GM23338 (cell line): ENCODE data around the gene ITGAL. TPM values are rescaled to one million over a fixed set of nuclear protein-coding genes. Genes with fewer than 3 reads are reported as not detected.

Source experiments
- ATAC-seq: fragments of 200-7000 bp; cut with Tn5 transposase; 3 replicates; pipeline ENCODE4 v1.9.1; 2020
- DNase-seq: peaks from one replicate; pipeline ENCODE4 v3.0.0-alpha.2; 2015; ENCODE audit warnings: low spot score
- H2AFZ ChIP-seq: fragments of 200-600 bp; sonication (generic); 2 replicates; pipeline ENCODE4 v1.8.0; 2016; ENCODE audit warnings: antibody characterized with exemption, mild to moderate bottlenecking, moderate library complexity
- H3F3A ChIP-seq: fragments of 200-600 bp; sonication (generic); replicated peaks from 2 replicates; pipeline ENCODE4 v1.8.0; 2017; ENCODE audit warnings: antibody characterized with exemption, mixed run types, low read depth
- H3K27ac ChIP-seq: fragments of 200-600 bp; sonication (generic); 2 replicates; pipeline ENCODE4 v1.6.1; 2016; ENCODE audit warnings: low read depth
- H3K27me3 ChIP-seq: fragments of 200-600 bp; sonication (generic); 2 replicates; pipeline ENCODE4 v1.8.0; 2016; ENCODE audit warnings: mild to moderate bottlenecking, mixed run types, moderate library complexity; ENCODE audit not compliant: insufficient read depth
- H3K36me3 ChIP-seq: fragments of 200-600 bp; sonication (generic); 2 replicates; pipeline ENCODE4 v1.8.0; 2016; ENCODE audit warnings: mild to moderate bottlenecking; ENCODE audit not compliant: insufficient read depth
- H3K4me1 ChIP-seq: fragments of 200-600 bp; sonication (generic); 2 replicates; pipeline ENCODE4 v1.8.0; 2016; ENCODE audit warnings: mild to moderate bottlenecking, moderate library complexity; ENCODE audit not compliant: insufficient read depth
- H3K4me2 ChIP-seq: fragments of 200-600 bp; sonication (generic); 2 replicates; pipeline ENCODE4 v1.7.1; 2017; ENCODE audit warnings: mixed run types
- H3K4me3 ChIP-seq: fragments of 200-600 bp; sonication (generic); 2 replicates; pipeline ENCODE4 v1.6.1; 2016; ENCODE audit warnings: mixed run types
- H3K79me2 ChIP-seq: fragments of 200-600 bp; sonication (generic); replicated peaks from 2 replicates; pipeline ENCODE4 v1.8.0; 2017; ENCODE audit warnings: mild to moderate bottlenecking; ENCODE audit not compliant: insufficient read depth
- H3K9me2 ChIP-seq: fragments of 200-600 bp; sonication (generic); 2 replicates; pipeline ENCODE4 v1.8.0; 2017; ENCODE audit not compliant: insufficient read depth
- H4K20me1 ChIP-seq: fragments of 200-600 bp; sonication (generic); replicated peaks from 2 replicates; pipeline ENCODE4 v1.8.0; 2017; ENCODE audit warnings: mild to moderate bottlenecking; ENCODE audit not compliant: insufficient read depth
- H3K27ac Mint-ChIP-seq: 2 replicates; pipeline ENCODE4 v1.8.0; 2020; ENCODE audit warnings: inconsistent platforms, mild to moderate bottlenecking, moderate library complexity, mixed read lengths
- H3K27me3 Mint-ChIP-seq: 3 replicates; pipeline ENCODE4 v1.8.0; 2022; ENCODE audit warnings: low read depth, mild to moderate bottlenecking, moderate library complexity, mixed read lengths, inconsistent platforms; ENCODE audit not compliant: insufficient read depth, poor library complexity
- H3K36me3 Mint-ChIP-seq: 3 replicates; pipeline ENCODE4 v1.8.0; 2021; ENCODE audit warnings: low read depth, mild to moderate bottlenecking, inconsistent platforms, moderate library complexity, mixed read lengths
- H3K4me1 Mint-ChIP-seq: 3 replicates; pipeline ENCODE4 v1.8.0; 2020; ENCODE audit warnings: mild to moderate bottlenecking, inconsistent platforms, mixed read lengths
- H3K4me3 Mint-ChIP-seq: 3 replicates; pipeline ENCODE4 v1.8.0; 2021; ENCODE audit warnings: moderate library complexity, mild to moderate bottlenecking, inconsistent platforms, mixed read lengths
- H3K9me3 Mint-ChIP-seq: 3 replicates; pipeline ENCODE4 v1.8.0; 2020; ENCODE audit warnings: moderate library complexity, mild to moderate bottlenecking, inconsistent platforms, mixed read lengths
- CREB1 ChIP-seq: fragments of 250-450 bp; sonication (Bioruptor Pico); IDR thresholded peaks from 2 replicates; pipeline ENCODE4 v1.5.0; 2020; ENCODE audit warnings: low read depth, mild to moderate bottlenecking, moderate library complexity
- JUNB ChIP-seq: IDR thresholded peaks from one replicate; pipeline ENCODE4 v1.6.1; 2016; ENCODE audit warnings: antibody characterized with exemption; ENCODE audit not compliant: unreplicated experiment
- NANOG ChIP-seq: IDR thresholded peaks from 2 replicates; pipeline ENCODE4 v1.6.1; 2016; ENCODE audit warnings: antibody characterized with exemption, borderline replicate concordance
- POLR2AphosphoS5 ChIP-seq: IDR thresholded peaks from 2 replicates; pipeline ENCODE4 v1.6.1; 2016; ENCODE audit warnings: antibody characterized with exemption, low read depth
- STAT1 ChIP-seq: IDR thresholded peaks from one replicate; pipeline ENCODE4 v1.6.1; 2016; ENCODE audit warnings: antibody characterized with exemption; ENCODE audit not compliant: unreplicated experiment
- ZNF114 ChIP-seq: fragments of 250-450 bp; sonication (Bioruptor Pico); IDR thresholded peaks from 2 replicates; pipeline ENCODE4 v1.5.0; 2020; ENCODE audit warnings: mild to moderate bottlenecking, moderate library complexity
- ZNF331 ChIP-seq: fragments of 250-450 bp; sonication (Bioruptor Pico); IDR thresholded peaks from 2 replicates; pipeline ENCODE4 v1.5.0; 2020; ENCODE audit warnings: low read depth, mild to moderate bottlenecking, moderate library complexity
- polyA plus RNA-seq: library from polyadenylated mRNA; unstranded; fragments of >200 nt; fragmentation: Nextera tagmentation; extraction: Ambion mirVana; gene quantifications from 2 replicates; pipeline ENCODE4 v1.2.1, GENCODE V29; 2016
- total RNA-seq: library from RNA; depleted of rRNA; stranded (reverse); fragments of >200 nt; shearing (Covaris generic); gene quantifications from 2 replicates; pipeline ENCODE4 v1.2.3, GENCODE V29; 2014
- TF ChIP-seq, protein P1 (sequence below): IDR thresholded peaks from 2 replicates; pipeline ENCODE4 v1.6.1; 2016; ENCODE audit warnings: antibody characterized with exemption
- TF ChIP-seq, protein P2 (sequence below): IDR thresholded peaks from one replicate; pipeline ENCODE4 v1.6.1; 2018; ENCODE audit warnings: antibody characterized with exemption; ENCODE audit not compliant: unreplicated experiment
- TF ChIP-seq, protein P3 (sequence below): fragments of 250-450 bp; sonication (Bioruptor Pico); IDR thresholded peaks from 2 replicates; pipeline ENCODE4 v1.5.0; 2020; ENCODE audit warnings: mild to moderate bottlenecking, moderate library complexity
- TF ChIP-seq, protein P4 (sequence below), 2 experiments: fragments of 200-600 bp in 1 of 2; sonication (generic) in 1 of 2; conservative IDR thresholded peaks; 2 replicates each; pipeline versions ENCODE4 v1.5.1 to v1.6.1; 2016 to 2017; ENCODE audit warnings: antibody characterized with exemption in 2 of 2, low read depth in 2 of 2, mild to moderate bottlenecking in 2 of 2, moderate library complexity in 1 of 2

Gene ITGAL
- total and polyA plus RNA-seq, 2 experiments from 2014 or later: 0.05 to 0.07 TPM

DNA sequence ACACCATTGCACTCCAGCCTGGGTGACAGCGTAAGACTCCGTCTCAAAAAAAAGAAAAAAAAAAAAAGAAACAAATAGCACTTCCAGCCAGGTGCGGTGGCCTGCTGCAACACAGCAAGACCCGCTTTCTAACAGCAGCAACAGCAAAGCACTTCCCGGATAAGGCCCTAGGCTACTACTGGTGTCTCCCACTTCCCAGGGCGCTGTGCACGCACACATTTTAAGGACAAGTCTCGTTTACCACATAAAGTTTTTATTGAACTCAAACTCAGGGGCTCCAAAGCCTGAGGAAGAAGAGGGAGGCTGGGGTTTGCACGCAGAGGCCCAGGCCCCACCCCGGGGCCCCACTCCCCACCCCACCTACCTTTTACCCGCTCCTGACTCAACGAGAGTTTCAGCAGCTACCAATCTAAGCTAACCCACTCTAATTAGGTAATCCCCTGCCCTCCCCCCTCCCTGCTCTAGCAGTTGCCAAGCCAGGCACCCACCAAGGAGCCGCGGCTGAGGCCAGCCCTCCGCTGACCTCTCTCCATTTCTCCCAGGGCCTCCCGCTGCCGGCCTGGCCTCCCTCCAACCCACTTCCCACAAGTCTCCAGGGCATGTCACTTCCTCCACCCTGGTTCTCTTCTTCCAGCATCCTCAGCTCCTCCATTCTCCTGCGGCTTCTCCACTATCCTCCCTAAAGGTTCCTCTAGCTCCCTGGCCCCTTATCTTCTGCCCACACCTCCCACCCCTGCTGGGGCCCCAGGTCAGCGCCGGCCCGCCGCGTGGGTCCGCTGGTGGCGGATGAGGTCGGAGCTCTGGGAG, 51.4 kb downstream of the ITGAL start:
- peaks cover 16% of the 10 kb centered on the region for H3K4me1 Mint-ChIP-seq
- H3K4me2 ChIP-seq: no peak overlapping the region
- H3K27me3 ChIP-seq: no peaks in the 10 kb centered on the region

More for the DNA sequence above, 51.4 kb downstream of the ITGAL start:
- H4K20me1 ChIP-seq: no peaks in the 10 kb centered on the region
- peaks cover 15% of the 10 kb centered on the region; the same call in 1 of the 2 replicates for H3F3A ChIP-seq
- H3K9me3 Mint-ChIP-seq: no peaks in the 10 kb centered on the region
- H2AFZ ChIP-seq: no peak overlapping the region
- ATAC-seq: no peak
- peaks cover 3% of the 10 kb centered on the region for H3K36me3 Mint-ChIP-seq
- H3K4me3 Mint-ChIP-seq: no peak overlapping the region
- H3K27ac ChIP-seq: no peak overlapping the region
- DNase-seq: no peak
- H3K4me1 ChIP-seq: peaks cover 13% of the 10 kb centered on the region
- H3K27ac Mint-ChIP-seq: no peak overlapping the region
- H3K27me3 Mint-ChIP-seq: peaks cover 11% of the 10 kb centered on the region
- no peaks in the 10 kb centered on the region for H3K9me2 ChIP-seq
- peaks cover 7% of the 10 kb centered on the region; the same call in 1 of the 2 replicates for H3K79me2 ChIP-seq
- H3K4me3 ChIP-seq: no peak overlapping the region
- TF ChIP-seq ZNF331 (CRISPR knock-in tag) (no peak), JUNB (no peak), ZNF114 (CRISPR knock-in tag) (no peak), POLR2AphosphoS5 (no peak; the same call in 1 of the 2 replicates), NANOG (no peak), CREB1 (CRISPR knock-in tag) (no peak), STAT1 (no peak)
- TF ChIP-seq, protein P1, sequence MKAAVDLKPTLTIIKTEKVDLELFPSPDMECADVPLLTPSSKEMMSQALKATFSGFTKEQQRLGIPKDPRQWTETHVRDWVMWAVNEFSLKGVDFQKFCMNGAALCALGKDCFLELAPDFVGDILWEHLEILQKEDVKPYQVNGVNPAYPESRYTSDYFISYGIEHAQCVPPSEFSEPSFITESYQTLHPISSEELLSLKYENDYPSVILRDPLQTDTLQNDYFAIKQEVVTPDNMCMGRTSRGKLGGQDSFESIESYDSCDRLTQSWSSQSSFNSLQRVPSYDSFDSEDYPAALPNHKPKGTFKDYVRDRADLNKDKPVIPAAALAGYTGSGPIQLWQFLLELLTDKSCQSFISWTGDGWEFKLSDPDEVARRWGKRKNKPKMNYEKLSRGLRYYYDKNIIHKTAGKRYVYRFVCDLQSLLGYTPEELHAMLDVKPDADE: no peak
- TF ChIP-seq, protein P2, sequence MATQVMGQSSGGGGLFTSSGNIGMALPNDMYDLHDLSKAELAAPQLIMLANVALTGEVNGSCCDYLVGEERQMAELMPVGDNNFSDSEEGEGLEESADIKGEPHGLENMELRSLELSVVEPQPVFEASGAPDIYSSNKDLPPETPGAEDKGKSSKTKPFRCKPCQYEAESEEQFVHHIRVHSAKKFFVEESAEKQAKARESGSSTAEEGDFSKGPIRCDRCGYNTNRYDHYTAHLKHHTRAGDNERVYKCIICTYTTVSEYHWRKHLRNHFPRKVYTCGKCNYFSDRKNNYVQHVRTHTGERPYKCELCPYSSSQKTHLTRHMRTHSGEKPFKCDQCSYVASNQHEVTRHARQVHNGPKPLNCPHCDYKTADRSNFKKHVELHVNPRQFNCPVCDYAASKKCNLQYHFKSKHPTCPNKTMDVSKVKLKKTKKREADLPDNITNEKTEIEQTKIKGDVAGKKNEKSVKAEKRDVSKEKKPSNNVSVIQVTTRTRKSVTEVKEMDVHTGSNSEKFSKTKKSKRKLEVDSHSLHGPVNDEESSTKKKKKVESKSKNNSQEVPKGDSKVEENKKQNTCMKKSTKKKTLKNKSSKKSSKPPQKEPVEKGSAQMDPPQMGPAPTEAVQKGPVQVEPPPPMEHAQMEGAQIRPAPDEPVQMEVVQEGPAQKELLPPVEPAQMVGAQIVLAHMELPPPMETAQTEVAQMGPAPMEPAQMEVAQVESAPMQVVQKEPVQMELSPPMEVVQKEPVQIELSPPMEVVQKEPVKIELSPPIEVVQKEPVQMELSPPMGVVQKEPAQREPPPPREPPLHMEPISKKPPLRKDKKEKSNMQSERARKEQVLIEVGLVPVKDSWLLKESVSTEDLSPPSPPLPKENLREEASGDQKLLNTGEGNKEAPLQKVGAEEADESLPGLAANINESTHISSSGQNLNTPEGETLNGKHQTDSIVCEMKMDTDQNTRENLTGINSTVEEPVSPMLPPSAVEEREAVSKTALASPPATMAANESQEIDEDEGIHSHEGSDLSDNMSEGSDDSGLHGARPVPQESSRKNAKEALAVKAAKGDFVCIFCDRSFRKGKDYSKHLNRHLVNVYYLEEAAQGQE: no peak
- TF ChIP-seq, protein P3, sequence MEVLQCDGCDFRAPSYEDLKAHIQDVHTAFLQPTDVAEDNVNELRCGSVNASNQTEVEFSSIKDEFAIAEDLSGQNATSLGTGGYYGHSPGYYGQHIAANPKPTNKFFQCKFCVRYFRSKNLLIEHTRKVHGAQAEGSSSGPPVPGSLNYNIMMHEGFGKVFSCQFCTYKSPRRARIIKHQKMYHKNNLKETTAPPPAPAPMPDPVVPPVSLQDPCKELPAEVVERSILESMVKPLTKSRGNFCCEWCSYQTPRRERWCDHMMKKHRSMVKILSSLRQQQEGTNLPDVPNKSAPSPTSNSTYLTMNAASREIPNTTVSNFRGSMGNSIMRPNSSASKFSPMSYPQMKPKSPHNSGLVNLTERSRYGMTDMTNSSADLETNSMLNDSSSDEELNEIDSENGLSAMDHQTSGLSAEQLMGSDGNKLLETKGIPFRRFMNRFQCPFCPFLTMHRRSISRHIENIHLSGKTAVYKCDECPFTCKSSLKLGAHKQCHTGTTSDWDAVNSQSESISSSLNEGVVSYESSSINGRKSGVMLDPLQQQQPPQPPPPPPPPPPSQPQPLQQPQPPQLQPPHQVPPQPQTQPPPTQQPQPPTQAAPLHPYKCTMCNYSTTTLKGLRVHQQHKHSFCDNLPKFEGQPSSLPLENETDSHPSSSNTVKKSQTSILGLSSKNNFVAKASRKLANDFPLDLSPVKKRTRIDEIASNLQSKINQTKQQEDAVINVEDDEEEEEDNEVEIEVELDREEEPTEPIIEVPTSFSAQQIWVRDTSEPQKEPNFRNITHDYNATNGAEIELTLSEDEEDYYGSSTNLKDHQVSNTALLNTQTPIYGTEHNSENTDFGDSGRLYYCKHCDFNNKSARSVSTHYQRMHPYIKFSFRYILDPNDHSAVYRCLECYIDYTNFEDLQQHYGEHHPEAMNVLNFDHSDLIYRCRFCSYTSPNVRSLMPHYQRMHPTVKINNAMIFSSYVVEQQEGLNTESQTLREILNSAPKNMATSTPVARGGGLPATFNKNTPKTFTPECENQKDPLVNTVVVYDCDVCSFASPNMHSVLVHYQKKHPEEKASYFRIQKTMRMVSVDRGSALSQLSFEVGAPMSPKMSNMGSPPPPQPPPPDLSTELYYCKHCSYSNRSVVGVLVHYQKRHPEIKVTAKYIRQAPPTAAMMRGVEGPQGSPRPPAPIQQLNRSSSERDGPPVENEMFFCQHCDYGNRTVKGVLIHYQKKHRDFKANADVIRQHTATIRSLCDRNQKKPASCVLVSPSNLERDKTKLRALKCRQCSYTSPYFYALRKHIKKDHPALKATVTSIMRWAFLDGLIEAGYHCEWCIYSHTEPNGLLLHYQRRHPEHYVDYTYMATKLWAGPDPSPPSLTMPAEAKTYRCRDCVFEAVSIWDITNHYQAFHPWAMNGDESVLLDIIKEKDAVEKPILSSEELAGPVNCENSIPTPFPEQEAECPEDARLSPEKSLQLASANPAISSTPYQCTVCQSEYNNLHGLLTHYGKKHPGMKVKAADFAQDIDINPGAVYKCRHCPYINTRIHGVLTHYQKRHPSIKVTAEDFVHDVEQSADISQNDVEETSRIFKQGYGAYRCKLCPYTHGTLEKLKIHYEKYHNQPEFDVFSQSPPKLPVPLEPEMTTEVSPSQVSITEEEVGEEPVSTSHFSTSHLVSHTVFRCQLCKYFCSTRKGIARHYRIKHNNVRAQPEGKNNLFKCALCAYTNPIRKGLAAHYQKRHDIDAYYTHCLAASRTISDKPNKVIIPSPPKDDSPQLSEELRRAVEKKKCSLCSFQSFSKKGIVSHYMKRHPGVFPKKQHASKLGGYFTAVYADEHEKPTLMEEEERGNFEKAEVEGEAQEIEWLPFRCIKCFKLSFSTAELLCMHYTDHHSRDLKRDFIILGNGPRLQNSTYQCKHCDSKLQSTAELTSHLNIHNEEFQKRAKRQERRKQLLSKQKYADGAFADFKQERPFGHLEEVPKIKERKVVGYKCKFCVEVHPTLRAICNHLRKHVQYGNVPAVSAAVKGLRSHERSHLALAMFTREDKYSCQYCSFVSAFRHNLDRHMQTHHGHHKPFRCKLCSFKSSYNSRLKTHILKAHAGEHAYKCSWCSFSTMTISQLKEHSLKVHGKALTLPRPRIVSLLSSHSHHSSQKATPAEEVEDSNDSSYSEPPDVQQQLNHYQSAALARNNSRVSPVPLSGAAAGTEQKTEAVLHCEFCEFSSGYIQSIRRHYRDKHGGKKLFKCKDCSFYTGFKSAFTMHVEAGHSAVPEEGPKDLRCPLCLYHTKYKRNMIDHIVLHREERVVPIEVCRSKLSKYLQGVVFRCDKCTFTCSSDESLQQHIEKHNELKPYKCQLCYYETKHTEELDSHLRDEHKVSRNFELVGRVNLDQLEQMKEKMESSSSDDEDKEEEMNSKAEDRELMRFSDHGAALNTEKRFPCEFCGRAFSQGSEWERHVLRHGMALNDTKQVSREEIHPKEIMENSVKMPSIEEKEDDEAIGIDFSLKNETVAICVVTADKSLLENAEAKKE (CRISPR knock-in tag): no peak
- TF ChIP-seq, protein P4, sequence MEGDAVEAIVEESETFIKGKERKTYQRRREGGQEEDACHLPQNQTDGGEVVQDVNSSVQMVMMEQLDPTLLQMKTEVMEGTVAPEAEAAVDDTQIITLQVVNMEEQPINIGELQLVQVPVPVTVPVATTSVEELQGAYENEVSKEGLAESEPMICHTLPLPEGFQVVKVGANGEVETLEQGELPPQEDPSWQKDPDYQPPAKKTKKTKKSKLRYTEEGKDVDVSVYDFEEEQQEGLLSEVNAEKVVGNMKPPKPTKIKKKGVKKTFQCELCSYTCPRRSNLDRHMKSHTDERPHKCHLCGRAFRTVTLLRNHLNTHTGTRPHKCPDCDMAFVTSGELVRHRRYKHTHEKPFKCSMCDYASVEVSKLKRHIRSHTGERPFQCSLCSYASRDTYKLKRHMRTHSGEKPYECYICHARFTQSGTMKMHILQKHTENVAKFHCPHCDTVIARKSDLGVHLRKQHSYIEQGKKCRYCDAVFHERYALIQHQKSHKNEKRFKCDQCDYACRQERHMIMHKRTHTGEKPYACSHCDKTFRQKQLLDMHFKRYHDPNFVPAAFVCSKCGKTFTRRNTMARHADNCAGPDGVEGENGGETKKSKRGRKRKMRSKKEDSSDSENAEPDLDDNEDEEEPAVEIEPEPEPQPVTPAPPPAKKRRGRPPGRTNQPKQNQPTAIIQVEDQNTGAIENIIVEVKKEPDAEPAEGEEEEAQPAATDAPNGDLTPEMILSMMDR (conservative IDR thresholded peaks at IDR 0.05; ENCODE audit: low read depth in 2 of 2): no peak
- no peaks in the 10 kb centered on the region for H3K36me3 ChIP-seq
